ENCODE results near the gene PSME2. TPM values are rescaled to one million over a fixed set of nuclear protein-coding genes. Genes with fewer than 3 reads are reported as not detected.
A peak's percentile ranks its signal among the peaks of the same experiment; 100 is the strongest.

Gene PSME2, protein sequence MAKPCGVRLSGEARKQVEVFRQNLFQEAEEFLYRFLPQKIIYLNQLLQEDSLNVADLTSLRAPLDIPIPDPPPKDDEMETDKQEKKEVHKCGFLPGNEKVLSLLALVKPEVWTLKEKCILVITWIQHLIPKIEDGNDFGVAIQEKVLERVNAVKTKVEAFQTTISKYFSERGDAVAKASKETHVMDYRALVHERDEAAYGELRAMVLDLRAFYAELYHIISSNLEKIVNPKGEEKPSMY
- 174 and 203 TPM in 2 replicates for total RNA-seq (2014; rRNA removed; shearing (Covaris generic))
- 59.4 and 87.5 TPM in 2 replicates for polyA plus RNA-seq (2015; cell fraction: cytosol; rRNA removed)
- polyA plus RNA-seq (2015; cell fraction: nucleus; rRNA removed), result 279 and 338 TPM in 2 replicates

DNA sequence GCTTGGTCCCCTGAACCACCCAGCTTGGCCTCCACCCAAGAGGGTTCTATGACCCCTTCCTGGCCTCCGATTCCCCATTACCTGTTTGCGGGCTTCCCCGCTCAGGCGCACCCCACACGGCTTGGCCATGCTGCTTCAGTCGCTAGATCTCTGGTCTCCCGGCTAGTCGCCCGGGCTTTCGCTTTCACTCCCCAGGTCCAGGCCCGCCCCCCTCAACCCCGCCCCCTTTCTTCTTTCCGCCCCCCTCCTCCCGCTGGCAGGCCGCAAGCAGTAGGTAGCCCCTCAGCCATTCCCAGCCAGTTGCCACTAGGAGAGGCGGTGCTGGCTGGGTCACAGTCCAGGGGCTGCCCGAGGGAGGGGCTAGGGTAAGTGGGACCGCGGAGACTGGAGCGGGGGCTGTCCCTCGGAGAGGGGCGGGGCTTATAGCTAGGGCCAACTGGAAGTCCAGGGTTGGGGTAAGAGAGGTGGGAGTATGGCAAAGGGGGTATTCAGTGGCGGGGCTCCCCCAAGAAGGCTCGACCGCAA, at the start of gene PSME2:
TSS of gene PSME2 (minus strand) at position 158 of the 525 bp plus-strand sequence. CDS start at position 129, 29 bp downstream.
- in situ Hi-C loops (cut with HindIII; ENCODE audit: low pct_unique_long_range_greater_than_20kb, low sequenced_read_pairs), result no loop called here
- peak; percentile 97 for DNase-seq (ENCODE audit: low read depth, low spot score)

DNA sequence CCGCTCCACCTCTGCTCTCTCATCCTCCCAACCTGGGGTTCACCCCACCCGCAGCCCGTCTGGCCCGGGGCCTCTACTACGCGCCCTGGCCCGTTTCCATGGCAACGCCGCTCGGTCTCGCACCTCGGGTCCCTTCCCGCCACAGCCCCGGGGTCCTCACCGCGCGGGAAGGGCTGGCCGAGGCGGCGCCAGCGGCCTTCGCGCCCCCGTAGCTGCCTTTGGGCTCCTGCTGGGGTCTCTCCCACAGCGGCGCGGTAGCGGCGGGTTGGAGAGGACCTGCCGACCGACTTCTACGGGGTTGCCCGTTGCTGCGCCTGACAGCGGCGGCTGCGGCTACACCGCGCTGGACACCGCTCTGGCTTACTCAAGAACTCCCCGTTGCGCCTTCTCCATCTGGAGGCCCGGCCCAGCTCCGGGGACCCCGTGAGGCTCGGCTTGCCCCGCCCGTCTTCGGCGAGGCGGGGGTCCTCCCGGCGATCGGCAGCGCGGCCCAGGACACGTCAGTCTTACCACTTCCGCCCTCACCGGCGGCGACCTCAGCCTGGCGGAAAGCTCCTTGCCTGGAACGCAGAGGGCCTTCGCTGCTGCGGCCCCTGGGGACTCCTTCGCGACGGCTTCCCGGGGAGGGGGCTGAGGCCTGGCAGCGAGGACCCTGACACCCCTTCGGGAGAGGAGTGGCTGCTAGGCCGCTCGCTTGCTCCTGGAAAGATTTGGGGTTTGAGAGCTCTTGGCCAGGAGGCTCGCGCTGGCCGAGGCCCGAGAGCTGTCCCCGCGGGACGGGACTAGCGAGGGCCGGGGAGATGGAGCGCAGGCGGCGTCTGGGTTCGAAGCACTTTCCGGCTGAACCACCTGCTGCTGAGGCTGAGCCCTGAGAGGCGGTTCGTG, 49.0 kb upstream of the PSME2 start, which contains the start of gene TM9SF1:
TSS of gene TM9SF1 (minus strand) at position 256 of the 885 bp plus-strand sequence. CDS start 422 bp downstream, outside the sequence.
- in situ Hi-C loops (cut with HindIII; ENCODE audit: low pct_unique_long_range_greater_than_20kb, low sequenced_read_pairs), result no loop called here
- peak; percentile 77 for DNase-seq (ENCODE audit: low read depth, low spot score)

DNA sequence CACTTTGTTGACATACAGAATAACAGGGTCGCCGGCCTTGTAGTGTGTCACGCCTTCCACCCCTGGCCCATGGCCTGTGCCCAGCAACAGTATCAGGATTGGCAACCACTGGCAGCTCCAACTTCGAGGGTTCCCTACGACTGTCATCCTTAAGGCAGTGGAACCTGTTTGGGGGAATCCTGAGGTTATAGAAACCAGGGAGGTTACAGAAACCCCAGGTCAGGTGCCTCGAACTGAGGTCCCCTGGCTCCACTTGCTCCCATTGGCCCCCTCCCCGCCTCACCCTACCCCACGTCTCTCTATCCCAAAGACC, 48.4 kb upstream of the PSME2 start:
- no peak for DNase-seq (ENCODE audit: low read depth, low spot score)
- in situ Hi-C loops (cut with HindIII; ENCODE audit: low pct_unique_long_range_greater_than_20kb, low sequenced_read_pairs), result no loop called here

DNA sequence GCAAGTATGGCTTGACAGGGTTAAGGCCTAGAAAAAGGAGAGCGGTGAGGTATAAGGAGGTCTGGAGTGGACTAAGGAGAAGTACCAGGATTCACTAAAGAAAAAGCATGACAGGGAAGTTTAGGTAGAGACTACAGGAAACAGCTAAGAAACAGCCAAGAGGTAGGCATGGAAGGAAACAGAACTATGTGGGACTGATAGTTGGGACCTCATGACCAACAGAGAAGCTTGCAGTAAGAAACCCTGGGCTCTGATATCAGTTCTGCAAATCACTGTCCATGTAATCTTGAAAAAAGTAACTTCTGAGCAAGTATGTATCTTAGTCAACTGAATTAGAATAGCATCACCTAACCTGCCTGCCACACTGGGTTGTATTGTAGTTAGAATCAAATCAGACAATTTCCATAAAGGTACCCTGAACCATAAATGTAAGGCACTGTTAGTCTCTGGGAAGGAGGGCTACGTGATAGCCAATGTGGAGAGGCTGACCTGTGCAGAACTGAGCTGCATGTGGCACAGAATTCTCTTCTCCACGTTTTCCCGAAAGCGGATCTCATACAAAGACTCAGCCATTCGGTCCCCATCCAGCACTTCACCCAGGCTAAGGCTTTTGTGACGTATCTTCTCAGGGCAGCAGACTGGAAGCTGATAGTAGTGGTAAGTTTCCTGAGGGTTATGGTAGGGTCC, 47.9 kb upstream of the PSME2 start:
- no peak for DNase-seq (ENCODE audit: low read depth, low spot score)
- in situ Hi-C loops (cut with HindIII; ENCODE audit: low pct_unique_long_range_greater_than_20kb, low sequenced_read_pairs), result no loop called here

DNA sequence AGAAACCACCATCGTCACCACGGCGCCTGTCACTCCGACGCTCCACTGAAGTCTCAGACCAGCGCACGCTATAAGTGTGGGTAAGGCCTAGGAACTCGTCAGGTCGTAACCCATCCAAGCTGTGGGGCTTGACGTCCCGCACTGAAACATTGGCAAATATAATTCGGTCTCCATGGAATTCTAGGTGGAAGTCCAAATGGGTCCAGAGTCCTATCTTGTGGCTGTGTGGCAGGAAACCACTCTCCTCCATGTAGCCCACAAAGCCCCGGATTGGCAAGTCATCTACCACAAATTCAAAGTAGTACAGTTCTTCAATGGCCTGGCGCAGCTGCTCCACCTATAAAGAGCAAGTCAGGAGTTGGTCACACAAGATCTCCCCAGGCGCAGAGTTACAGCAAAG, 46.5 kb upstream of the PSME2 start:
- in situ Hi-C loops (cut with HindIII; ENCODE audit: low pct_unique_long_range_greater_than_20kb, low sequenced_read_pairs), result no loop called here
- no peak for DNase-seq (ENCODE audit: low read depth, low spot score)

DNA sequence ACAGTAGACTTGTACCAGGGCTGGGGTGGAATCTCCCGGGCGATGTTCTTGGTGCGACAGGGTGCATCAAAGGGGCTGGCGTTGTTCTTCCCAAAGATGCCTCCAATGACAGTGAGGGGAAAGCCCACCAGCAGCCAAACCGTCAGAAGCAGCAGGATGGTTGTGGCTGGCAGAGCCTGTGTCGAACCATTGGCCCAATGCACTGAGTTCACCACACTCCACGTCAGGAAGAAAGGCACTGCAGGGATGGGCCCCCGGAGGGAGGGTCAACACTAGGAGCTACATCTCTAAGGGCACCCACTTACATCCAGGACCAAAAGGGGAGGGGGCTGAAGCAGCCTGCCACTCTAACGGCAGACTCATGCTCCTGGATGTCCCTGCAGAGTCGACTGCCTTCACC, 44.0 kb upstream of the PSME2 start:
- no peak for DNase-seq (ENCODE audit: low read depth, low spot score)
- in situ Hi-C loops (cut with HindIII; ENCODE audit: low pct_unique_long_range_greater_than_20kb, low sequenced_read_pairs), result no loop called here

DNA sequence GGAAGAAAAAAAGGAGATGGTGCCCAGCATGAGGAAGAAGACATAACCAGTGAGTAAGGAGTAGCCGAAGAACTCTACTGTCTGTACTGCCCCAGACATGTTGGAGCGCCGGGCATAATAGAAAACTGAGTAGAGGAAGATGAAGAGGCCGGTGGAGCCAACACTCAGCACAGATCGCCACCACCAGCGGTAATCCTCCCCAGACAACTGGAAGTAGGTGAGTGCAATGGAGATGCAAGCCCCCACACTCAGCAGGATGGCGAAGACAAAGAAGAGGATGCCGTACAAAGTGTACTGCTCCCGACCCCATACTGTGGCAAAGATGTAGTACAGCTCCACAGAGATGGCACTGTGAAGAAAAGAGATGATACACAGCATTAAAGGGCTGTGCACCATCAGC, 43.0 kb upstream of the PSME2 start:
- in situ Hi-C loops (cut with HindIII; ENCODE audit: low pct_unique_long_range_greater_than_20kb, low sequenced_read_pairs), result no loop called here
- DNase-seq (ENCODE audit: low read depth, low spot score), result no peak

DNA sequence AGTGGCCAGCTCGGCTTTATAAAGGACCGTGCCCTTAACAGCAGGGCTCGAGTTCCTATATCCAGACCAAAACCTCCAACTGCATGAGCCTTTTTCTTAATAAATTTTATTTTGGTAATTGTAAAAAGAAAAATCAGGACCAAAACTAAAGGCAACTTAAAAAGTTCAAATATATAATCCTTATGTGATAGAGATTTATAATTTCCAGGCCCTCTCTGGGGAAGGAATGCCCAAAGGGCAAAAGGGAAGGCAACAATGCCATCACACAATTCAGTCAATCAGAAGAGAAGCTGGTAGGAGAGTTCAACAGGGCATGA, 42.6 kb upstream of the PSME2 start:
- no peak for DNase-seq (ENCODE audit: low read depth, low spot score)
- in situ Hi-C loops (cut with HindIII; ENCODE audit: low pct_unique_long_range_greater_than_20kb, low sequenced_read_pairs), result no loop called here

DNA sequence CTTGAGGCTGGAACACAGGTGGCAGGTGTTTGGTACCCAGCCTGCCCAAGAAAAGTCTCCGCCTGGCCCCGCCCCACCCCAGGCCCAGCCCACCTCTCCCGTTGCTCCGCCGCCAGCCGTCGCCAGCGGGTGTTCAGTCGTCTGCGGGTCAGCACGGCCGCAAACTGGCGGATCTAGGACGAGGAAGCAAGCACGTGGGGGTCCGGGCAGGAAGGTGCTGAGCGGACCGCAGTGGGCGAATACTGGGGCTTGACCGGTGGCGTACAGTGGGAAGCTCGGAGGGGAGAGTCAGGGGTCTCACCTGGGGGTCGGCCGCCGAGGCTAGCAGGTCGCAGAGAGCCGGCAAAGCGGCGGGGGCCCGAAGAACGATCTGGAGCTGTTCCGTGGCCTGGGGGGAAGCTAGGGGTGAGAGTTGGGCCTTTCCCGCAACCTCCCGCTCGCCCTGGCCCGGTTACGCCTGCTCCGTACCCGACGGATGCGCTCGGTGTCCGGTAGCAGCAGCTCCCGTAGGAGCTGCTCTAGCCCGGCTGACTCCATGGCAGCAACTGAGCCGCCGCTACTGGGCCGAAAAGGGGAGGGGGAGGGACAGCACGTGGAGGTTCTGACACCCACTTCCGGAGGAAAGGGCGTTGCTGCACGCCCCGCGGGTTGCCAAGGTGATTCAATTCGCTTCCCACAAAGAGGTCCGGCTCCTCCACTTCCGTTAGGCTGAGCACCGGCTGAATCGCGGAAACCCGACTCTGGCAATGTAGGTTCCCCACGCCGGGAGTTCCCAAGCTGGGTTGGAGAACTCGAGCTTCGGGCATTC, 42.0 kb upstream of the PSME2 start, which contains the start of gene IPO4:
TSS of gene IPO4 (minus strand) at position 566 of the 808 bp plus-strand sequence. CDS start at position 537, 29 bp downstream.
- DNase-seq (ENCODE audit: low read depth, low spot score), result peak; percentile 96
- in situ Hi-C loops (cut with HindIII; ENCODE audit: low pct_unique_long_range_greater_than_20kb, low sequenced_read_pairs), result no loop called here

DNA sequence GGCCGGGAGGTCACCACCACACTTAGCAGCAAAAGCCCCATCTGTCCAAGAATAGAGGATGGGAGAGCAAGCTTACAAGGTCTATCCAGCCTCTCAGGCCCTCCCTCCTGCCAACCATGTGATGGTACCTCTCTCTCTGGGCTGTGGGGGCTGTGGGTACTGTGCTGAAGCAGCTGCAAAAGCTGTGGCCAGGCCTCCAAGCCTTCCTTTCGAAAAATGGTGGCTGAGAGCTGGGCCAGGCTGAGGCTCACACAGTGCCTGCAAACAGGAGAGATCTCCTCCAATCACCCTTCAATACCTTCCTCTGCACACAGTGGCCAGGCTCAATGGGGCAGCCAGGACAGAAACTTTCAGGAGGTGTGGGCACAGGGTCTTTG, 41.1 kb upstream of the PSME2 start:
- in situ Hi-C loops (cut with HindIII; ENCODE audit: low pct_unique_long_range_greater_than_20kb, low sequenced_read_pairs), result no loop called here
- DNase-seq (ENCODE audit: low read depth, low spot score), result no peak

DNA sequence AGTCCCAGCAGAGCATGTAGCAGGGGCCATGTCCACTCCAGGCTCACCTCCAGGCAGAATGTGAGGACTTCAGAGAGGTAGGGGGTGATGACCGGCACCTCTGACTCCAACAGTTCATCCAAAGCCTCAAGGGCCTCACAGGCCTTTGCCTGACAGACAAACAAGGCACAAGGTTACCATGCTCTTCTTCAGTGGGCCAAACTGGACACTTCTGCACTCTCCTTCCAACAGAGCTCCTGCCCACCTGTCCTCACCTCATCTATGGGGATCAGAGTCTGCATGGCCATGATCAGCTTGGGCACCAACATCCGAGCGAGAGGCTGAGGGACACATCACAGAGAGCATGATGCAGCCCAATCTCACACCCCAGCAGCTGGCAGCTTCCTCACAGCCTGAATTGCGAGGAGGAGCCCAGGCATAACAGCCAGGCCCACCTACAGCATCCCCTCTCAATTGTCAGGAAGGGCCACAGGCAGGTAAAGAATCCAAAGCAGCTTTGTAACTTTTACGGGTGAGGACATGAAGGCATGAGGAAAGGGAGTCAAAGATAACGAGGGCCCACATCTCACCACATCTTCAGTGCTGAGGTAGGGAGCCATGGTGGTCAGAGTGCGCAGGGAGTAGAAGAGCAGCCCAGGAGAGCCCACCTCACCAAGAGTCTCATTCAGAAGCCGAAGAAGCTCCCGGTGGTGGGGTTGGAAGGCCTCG, 40.6 kb upstream of the PSME2 start:
- in situ Hi-C loops (cut with HindIII; ENCODE audit: low pct_unique_long_range_greater_than_20kb, low sequenced_read_pairs), result no loop called here

DNA sequence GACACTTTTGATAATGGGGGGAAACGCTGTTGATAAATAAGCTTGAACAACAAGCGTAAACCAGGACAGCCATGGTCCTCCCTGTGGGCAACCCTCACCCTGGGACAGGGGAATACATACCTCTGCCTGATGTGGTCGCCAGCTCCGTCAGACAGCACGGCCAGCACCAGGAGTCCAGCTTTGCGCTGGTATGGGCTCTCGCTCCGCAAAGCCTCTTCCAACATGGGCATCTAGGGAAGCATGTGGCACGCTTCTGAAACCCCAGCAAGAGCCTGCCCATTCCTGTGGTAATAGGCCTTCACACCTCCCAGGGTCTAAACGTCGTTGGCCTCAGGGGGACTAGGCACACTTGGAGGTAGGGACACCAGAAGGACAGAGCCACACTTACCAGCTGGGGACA, 39.3 kb upstream of the PSME2 start:
- no peak for DNase-seq (ENCODE audit: low read depth, low spot score)
- in situ Hi-C loops (cut with HindIII; ENCODE audit: low pct_unique_long_range_greater_than_20kb, low sequenced_read_pairs), result no loop called here

More for the DNA sequence above, 40.6 kb upstream of the PSME2 start:
- no peak for DNase-seq (ENCODE audit: low read depth, low spot score)

DNA sequence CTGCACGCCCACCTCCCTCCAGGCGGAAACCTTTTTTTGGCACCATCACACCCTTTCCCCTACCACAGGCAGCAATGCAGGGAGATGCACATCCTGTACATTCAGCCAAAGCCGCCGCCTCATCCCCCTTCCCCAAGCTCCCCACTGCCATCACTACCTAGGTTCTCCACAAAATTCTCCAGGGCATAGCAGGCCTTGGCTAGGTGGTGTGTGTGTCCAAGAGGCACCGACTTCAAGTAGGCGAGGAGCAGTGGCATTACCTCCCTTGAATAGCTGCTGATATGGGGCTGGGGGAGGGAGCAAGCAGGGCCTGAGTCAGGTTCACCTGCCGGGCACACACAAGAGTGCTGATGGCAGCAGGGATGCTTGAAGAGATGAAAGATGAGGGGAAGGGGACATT, 38.6 kb upstream of the PSME2 start:
- no peak for DNase-seq (ENCODE audit: low read depth, low spot score)
- in situ Hi-C loops (cut with HindIII; ENCODE audit: low pct_unique_long_range_greater_than_20kb, low sequenced_read_pairs), result no loop called here

DNA sequence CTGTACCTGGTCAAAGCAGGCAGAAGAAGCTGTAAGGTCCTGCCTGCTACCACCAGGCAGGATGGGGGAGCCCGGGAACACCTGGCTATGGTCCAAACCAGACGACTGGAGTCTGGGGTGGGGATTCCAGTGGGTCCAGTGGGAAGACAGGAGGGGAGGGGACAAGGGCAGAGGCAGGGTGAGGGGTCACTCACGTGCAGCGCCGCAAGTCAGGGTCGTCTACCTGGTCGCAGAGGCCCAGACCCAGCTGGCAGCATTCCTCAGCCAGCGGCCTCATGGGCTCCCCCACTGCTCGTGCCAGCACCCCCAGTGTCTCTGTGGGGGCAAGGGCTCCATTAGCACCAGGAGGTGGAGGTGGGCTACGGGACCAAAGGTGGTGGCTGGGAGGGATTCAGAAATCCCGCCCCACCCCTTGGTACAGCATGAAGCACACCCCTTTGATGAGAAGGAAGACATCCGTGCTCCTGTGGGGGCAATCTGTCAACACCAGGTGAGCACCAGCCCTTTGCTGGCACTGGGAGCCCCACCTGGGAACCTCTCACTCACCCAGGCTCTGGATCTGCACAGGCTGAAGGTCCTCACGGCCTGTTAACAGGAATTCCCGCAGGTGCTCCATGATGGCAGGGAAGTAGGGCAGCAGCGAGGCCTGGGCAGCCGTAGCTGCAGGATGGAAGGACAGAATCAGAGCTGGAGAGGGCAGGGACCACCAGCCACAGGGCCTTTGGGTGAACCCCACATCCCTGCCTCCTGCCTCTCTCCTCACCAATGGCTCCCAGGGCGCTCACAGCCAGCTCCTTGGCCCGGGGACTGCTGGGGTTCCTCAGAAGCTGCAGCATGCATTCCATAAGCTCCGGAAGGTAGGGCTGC, 37.9 kb upstream of the PSME2 start:
- no peak for DNase-seq (ENCODE audit: low read depth, low spot score)
- in situ Hi-C loops (cut with HindIII; ENCODE audit: low pct_unique_long_range_greater_than_20kb, low sequenced_read_pairs), result no loop called here

DNA sequence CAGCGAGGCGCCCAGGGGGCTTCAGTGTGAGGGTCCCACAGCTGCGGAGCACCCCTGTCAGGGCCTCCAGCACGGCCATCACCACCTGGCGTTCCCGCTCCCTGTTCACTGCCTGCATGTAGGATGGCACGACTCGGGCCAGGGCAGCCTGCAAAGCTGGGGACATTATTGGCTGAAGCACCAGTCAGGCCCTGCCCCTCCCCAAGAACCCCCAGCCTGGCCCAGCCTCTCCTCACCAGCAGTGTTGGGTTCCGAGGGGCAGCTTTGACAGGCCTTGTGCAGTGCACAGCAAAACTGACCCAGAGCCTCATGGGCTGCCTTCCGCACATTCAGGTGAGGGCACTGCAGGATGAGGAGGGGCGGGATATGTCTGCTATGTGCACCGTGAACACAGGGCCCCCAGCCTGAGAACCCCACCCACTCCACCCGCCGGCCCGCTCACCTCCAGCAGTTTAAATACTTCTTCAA, 36.6 kb upstream of the PSME2 start:
- no peak for DNase-seq (ENCODE audit: low read depth, low spot score)
- in situ Hi-C loops (cut with HindIII; ENCODE audit: low pct_unique_long_range_greater_than_20kb, low sequenced_read_pairs), result no loop called here

Measured in SK-MEL-5 (cell line).